Hepatic stellate cell (primary cell): ENCODE results near the gene PKHD1.

Experiments
- DNase-seq: peaks from one replicate; pipeline ENCODE4 v3.0.0; 2011; ENCODE audit warnings: low spot score

Gene PKHD1

DNA sequence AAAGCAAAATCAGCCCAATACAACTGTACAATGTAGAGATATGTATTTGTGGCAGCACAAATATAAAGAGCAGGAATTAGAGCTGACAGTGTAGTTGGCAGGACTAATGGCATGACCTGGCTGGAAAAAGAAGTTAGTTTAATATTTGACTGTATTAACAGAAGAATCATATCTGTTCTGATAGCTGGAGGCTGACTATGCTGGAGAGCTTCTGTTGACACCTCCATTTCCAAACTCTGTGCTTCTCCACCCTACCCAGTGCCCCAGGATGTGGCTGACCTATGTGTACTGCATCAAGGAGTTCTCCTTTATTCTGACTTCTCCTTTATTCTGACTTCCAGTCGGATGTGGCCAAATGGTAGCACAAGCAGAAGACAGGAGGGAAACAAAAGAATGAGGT is 299.3 kb downstream of the PKHD1 start:
- DNase-seq: no peak

DNA sequence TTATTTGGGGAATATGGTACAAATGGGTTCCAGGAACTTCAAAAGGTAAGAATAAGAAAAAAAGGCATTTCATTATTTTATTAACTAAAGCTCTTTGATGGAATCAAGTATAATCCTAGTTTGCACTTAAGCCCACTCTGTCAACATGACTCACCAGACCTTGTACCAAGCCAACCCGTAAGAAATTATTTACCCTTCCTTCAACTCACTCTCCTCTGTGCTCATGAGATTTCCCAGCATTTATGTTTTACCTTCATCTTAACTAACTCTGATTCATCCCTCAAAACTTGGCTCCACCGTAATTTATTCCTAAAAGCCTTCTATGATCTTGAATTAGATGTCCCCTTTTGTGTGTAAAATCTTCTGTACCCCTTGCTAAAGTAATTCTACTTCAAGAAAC is 308.7 kb downstream of the PKHD1 start:
- no peak for DNase-seq

DNA sequence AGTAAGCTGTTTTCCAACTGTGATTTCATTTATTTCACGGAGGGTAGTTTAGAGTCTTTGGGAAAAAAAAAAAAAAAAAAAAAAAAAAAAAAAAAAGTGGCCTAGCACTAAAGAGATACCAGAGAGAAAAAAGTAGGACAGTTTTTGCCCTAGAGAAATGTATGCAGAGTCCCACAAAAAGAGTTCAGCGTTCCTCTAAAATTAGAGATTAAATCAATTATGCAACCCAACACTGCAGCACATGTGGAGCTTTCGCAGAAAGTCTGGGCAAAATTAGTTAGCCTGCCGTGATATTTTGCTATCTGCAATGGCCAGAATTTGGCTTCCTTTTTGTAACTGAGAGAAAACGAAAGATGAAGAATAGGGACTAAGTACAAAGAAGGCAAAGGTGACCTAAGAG is 309.8 kb downstream of the PKHD1 start:
- DNase-seq: no peak

DNA sequence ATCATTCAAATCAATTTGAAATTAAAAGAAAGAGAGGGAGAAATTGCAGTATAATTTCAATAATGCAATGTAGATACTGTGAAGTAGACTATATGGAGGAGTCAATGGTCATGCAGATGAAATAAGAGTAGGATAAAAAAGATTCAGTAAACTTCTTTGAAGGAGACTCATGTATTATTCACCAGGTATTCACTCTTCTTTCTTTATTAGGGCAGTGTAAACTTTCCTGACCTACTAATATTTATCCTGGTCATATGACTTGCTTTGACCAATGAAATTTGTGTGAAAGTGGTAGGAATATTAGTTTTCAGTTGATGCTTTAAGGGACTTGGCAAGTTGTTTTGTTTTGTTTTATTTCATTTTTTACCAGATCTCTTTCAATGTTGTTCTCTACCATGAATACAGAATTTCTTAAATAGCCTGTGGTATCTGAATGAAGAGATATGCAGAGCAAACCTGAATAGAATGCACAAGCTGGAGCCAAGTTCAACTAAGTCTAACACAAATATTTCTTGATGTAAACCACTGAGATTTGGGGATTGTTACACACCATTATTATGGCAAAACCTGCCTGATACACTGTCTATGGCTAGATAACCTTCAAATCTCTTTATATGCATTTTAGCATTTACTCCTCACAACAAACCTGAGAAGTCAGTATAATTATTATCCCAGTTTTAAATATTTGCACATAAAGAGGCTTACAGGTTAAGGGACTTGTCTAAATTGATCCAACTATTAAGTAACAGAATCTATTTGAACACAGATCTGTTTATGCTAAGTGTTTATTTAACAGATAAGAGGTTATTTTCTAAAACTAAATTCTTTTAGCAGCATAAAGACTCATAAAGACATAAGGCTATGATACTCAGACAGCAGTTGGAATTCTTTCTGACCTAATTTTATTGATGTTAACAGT is 311.2 kb downstream of the PKHD1 start:
- DNase-seq: no peak

DNA sequence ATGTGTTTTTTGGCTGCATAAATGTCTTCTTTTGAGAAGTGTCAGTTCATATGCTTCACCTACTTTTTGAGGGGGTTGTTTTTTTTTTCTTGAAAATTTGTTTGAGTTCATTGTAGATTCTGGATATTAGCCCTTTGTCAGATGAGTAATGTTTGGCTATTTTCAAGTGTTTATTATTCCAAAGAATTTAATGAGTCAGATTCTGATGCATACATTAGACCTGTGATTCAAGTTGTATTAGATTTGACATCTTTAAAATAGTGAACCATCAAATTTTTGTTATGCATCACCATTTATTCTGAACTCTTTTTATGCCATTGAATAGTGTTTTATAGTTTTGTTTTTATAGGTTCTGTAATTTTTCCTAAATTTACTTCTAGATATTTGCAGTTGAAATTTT is 319.3 kb downstream of the PKHD1 start:
- DNase-seq: no peak

DNA sequence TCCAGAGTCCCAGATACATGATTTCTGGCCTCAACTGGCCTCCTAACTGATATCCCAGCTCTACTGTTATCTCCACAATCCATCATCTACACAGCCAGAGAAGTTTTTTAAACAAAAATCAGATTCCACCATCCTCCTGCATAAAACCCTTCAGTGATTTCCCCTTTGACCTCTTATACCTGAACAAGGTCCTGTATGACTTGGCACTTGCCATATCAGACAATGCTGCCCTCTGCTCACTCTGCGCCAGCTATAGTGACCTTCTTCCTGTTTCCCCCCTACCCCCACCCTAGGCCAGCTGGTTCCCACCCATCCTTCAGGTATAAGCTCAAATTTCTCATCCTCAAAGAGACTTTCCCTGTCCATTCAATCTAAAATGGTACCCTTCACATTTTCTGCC is 322.2 kb downstream of the PKHD1 start:
- DNase-seq: no peak

DNA sequence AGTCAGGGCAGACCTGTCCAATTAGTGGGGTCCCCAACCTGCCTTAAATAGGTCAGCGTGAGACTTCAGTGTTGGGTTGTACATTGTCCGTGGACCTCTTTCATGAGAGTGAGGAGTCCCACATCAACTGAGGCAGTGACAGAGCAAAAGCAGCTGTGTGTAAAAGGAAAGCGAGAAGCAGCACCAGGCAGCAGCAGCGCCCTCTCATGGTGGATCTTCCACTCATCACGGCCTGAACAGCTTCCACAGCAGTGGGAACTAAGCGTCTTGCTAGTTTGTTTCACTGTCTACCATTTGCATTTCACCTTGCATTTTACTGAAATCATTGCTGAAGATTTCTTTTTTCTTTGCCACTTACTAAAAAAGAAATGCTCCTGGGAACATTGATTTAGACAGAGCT is 333.8 kb downstream of the PKHD1 start:
- no peak for DNase-seq

DNA sequence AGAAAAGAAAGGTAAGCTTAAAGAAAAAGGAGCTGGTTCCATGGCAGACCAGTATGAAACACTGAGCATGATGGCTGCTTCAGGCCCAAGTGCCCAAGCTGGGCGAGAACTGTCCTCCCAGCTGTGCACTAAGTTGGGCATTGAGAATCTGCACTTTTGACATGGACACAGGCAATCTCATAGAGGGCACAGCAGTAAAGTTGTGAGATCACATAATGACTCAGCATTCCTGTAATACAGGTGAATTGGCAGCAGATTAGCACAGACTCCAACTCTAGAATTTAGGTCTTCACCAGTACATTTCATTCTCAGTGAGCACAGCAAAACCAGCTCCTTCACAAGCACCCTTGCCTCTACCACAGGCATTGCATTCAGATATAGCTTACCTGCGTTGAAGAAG is 343.4 kb downstream of the PKHD1 start:
- no peak for DNase-seq

DNA sequence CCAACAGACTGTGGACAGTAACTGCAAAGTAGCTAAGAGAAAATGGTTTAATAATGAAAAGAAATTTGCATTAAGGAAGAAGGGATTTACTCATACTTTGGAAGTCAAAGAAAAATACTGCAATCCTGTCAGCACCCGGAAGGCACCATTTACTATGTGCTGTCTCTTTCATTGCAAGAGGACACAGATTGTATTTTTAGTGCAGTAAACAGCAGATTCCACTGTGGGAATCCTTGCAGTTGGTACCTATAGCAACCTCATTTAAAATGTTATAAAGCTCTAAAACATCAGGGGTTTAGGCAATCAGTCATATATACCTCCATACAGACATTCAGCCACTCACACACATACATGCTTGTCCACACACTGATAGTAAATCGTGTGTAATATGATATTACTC is 346.8 kb downstream of the PKHD1 start:
- no peak for DNase-seq

DNA sequence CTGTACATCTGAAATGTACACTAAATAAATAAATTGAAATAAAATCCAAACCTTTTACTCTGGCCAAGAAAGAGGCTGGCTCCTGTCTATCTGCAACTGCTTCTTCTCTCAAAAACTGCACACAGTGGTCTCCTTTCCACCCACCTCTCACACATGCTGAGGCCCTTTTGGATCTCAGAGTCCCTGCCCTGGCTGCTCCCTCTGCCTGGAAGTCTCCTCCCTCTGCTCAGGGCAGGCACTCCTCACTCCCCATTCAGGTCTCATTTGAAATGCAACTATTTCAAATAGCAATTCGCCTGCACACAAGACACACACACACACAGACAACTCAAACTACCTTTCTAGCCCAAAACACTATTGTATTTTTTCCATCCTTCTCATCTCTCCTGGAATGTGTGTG is 348.8 kb downstream of the PKHD1 start:
- DNase-seq: no peak

DNA sequence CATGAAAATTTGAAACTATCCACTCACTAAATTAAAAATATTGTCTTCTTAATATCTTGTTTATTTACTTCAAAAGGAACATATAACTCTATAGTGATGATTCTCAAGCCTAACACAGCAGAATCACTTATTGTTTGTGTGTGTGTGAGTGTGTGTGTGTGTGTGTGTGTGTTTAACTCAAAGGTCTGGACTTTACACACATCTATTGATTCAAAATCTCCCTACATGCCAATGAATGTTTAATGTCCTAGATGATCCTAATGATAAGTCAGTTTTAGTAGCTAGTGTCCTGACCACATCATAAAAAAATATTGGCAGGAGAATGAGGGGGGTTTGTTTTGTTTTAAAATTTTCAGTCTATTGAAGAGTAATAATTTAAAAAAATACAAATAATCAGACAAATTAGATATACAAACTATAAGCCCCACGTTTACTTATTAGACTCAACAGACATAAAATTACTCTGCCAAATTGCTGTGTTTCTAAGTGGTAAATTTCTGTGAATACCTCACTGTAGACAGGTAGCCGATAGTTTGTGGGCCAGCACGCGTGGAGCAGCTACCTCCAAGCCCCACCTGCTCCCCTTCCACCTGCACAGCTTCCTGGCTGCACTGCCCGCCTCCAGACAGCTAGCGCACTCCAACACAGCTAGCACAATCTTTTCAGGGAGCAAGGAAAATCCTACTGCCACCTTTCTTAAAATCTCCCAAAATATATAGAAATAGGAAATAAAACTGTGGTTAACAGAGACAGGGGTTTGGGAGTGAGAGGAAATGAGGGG is 349.6 kb downstream of the PKHD1 start:
- DNase-seq: no peak

DNA sequence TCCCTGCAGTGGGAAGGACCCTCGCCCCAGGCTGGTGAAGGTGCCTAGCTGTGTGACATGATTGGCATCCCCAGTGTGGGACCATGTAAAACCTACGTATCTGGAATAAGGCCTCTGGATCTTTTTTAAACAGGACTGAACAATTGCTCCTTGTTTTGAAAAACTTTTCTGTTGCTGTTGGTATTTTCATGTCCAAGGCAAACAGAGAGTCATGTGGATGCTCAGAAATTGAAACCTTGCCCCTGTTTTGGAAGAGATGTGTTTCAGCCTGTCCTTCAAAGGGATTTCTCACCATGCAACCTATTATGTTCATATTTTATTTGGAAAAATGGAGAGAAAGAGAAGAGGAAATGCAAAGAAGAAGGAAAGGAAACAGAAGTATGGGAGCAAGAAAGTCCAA is 362.3 kb downstream of the PKHD1 start:
- DNase-seq: no peak

DNA sequence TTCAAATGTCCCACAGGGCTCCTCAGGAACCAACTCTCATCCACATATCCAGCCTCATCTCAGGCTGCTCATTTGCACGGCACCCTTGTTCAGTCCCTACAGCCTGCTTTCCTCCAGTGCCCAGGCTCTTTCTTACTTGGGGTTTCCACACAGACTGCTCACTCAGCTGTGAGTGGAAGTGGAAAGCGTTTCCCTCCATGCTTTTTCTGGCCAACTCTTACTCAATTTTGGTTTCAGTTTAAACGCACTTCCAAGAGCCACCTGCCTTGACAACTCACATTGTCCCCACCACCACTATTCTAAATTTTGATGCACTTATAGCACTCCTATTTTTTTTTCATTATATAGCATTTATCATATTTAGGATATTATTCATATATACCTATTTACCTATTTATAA is 367.1 kb downstream of the PKHD1 start:
- no peak for DNase-seq

DNA sequence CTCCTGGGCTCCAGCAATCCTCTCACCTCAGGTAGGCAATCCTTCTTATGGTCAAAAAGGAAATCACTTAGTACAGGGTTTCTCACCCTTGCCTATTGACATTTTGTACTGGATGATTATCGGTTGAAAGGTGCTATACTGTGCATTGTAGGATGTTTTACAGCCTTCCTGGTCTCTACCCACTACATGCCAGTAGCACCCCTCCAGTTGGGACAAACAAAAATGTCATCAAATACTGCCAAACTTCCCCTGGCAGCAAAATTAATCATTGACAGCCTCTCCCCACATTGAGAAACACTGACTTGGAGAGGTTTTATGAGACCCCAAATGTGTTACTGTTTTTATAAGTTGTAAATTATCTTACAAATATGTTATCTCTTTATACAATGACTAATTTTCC is 368.1 kb downstream of the PKHD1 start:
- no peak for DNase-seq

DNA sequence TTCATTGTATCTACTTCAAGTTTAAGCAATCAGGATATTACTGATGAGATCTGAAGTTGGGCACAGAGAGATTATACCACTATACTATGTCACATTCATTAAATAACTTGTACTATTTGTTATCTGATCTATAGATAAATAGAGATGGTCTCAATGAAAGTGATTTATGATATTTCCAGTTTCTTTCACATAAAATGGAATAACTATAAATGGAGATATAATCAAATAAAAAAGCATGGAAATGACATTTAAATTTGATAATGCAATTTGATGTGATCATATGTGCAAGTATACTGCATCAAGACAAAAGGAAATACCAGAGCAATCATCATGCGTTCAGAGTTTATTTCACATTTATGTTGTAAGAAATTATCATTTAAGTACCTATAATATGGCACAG is 368.9 kb downstream of the PKHD1 start:
- no peak for DNase-seq

DNA sequence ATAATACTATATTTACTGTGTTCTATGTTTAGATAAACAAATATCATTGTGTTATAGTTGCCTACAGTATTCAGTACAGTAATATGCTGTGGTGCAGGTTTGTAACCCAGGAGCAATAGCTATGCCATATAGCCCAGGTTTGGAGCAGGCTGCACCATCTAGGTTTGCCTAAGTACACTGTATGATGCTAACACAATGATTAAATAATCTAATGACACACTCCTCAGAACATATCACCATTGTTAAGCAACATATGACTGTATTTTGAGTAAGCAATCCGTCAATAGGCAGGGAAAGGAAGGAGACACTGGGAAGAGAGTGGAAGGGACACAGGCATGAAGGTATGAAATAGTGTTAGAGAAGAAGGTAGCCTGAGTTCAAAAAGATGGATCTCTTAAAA is 369.9 kb downstream of the PKHD1 start:
- DNase-seq: no peak

DNA sequence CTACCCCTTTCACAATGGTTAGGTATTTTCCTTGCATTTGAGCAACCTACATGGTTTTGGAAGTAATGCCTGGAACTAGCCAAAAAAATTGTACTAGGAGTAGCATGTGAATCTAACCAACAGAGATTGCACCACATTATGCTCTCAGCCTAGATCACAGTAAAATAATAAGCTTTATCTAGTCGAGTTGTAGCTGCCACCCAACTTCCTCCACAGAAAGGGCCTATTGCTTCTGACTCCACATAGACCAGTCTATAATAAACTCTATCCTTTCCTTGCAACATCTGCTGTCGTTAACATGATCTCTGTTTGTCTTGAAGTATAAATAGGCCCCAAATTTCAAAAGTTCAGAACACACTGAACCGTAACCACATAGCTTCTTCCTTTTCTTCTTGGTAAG is 375.5 kb downstream of the PKHD1 start:
- DNase-seq: no peak

DNA sequence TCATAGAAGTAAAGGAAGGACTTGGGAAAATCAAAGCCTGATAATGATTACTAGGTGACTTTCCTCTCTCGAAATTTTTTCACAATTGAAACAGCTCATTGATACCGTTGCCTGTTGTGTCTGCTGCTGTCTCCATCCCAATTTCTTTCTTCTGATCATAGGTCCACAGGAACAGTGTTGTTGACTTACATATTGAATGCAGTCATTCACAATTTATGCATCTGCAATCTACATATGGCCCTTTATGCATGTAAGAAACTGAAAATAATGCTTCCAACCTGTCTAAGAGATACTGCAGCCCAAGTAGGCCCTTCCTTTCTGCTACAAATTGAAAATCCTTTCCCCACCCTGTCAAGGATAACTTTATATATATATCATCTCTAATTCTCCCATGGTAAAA is 381.3 kb downstream of the PKHD1 start:
- no peak for DNase-seq

DNA sequence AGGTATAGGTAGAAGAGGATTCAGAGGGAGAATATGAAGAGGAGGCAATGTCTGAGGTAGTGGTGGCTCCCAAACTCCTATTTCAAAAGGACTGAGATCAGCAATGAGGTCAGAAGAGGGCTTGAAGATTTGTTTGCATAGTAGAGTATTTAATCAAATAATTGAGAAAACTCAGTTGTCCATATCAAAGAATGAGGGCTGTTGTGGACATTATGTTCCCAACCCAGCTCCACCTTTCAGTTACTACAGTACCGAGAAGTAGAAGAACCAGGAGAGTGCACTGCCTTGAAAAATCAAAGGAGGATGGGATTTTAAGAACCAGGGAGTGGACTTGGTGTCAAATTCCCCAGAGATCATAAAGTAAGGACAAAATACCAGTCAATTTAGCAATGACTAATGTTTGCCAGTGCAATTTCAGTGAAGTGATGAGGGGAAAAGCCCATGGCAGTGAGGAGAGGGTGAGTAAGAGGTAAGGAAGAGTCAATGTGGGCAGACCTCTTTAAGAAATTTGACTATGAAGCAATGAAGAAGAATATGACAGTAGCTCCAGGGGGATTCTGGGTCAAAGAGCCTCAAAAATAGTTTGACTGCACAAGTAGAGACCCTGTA is 382.4 kb downstream of the PKHD1 start:
- no peak for DNase-seq

DNA sequence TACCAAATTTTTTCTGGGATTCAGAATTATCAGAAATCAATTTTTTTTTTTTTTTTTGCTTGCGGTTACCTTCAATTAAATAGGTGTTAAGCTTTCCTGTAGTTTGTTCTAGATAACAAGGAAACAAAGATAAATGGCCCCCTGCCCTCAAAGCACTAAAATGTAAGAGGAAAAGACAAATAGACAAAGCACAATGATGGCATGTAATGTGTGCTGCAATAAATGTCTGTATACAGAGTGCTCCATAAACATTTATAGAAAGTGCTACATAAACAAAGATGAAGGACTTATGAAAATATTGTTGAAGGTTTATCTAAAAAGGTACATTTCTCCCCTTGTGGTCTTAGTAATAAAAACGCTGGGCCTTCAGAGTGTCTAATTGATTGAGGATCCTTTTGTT is 384.6 kb downstream of the PKHD1 start:
- no peak for DNase-seq

DNA sequence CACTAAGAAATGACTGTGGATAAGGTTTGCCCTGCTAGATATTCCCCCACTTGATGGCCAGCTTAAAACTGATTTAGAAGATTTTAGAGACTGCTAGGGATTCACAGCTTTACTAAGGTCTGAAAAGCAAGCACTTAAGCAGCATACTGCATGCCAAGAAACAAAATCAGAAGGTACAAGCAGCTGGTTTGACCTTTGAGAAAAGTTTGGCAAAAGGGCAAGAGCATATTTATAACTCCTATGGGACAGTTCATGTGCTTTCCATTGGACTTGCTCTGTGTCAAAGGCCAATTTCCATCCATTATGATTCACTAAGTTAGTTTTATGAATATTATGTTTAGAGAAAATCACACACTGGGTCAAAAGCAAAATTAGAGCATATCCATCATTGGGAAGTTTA is 402.8 kb downstream of the PKHD1 start:
- no peak for DNase-seq

DNA sequence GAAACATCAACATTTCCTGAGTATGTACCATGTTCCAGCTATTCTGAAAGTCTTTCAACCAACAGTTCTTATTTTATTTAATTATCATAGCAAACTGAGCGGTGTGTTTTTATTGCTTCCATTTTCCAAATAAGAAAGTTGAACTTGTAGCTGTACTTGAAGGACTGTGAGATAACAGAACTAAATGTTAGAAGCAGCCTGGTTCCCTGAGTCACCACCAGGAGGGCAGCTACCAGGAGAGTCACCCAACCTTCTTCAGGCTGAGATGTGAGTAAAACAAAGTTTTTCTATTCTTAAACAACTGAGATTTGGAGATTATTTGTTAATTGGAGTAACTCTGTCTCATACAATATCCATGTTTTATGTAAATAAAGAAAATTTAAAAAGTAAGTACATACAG is 403.4 kb downstream of the PKHD1 start:
- no peak for DNase-seq
